ENCODE data around the gene MED28.

MED28 gene

DNA sequence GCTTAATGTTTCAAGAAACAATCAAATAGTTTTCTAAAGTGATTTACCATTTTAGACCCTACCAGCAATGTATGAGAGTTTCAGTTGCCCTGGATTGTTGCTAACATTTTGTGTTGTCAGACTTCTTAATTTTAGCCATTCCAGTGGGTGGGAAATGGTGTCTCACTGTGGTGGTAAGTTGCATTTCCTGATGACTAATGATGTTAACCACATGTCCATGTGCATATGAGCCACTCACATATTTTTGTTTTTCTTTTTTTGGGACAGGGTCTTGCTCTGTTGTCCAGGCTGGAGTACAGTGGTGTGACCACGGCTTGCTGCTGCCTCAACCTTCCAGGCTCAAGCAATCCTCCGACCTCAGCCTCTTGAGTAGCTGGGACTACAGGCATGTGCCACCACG, 48.3 kb downstream of the MED28 start:
- peak; percentile 17 for DNase-seq (ENCODE audit: low read depth)
- H3K4me3 ChIP-seq (ENCODE audit: low read depth, low read length), result no peak overlapping the region
- TF ChIP-seq, protein P1, sequence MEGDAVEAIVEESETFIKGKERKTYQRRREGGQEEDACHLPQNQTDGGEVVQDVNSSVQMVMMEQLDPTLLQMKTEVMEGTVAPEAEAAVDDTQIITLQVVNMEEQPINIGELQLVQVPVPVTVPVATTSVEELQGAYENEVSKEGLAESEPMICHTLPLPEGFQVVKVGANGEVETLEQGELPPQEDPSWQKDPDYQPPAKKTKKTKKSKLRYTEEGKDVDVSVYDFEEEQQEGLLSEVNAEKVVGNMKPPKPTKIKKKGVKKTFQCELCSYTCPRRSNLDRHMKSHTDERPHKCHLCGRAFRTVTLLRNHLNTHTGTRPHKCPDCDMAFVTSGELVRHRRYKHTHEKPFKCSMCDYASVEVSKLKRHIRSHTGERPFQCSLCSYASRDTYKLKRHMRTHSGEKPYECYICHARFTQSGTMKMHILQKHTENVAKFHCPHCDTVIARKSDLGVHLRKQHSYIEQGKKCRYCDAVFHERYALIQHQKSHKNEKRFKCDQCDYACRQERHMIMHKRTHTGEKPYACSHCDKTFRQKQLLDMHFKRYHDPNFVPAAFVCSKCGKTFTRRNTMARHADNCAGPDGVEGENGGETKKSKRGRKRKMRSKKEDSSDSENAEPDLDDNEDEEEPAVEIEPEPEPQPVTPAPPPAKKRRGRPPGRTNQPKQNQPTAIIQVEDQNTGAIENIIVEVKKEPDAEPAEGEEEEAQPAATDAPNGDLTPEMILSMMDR (conservative IDR thresholded peaks at IDR 0.05; ENCODE audit: low read depth, low read length), result no peak

DNA sequence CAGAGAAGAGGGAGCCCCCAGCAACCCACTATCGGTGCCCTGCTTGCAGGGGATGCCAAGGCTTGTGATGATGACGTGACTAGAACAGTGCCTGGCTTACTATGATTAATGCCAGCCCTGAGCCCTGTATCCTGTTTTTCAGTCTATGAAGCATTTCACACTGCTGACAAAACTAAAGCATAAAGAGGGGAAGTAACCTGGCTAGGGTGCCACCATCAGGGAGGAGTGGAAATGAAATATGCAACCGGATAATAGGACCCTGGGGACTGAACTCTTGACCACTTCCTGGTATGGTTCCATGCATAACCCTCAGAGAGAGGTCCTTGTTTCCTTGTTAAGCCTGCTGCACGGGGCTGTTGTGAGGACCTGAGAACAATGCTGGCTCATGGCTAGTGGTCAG, 50.3 kb downstream of the MED28 start:
- no peak overlapping the region for H3K4me3 ChIP-seq (ENCODE audit: low read depth, low read length)
- DNase-seq (ENCODE audit: low read depth), result no peak
- TF ChIP-seq, protein P1 (conservative IDR thresholded peaks at IDR 0.05; ENCODE audit: low read depth, low read length), result no peak

DNA sequence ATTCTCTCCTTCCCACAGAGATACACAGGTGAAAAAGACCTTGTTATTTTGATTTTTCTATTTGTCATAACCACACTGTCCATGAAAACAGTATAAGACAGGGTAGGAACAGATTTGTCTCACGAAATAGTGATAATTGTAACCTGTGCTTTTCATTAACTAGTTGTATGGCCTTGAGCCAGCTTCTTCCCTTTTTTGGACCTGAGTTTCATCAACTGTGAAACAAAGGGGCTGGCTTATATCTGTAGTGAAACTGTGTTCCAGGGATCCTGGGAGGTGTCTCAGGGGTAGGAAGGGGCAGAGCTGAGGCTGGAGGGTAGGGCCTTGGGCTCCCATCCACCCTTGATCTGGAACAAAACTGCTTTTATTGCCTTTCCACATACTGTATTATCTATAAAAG, 50.9 kb downstream of the MED28 start:
- no peak for DNase-seq (ENCODE audit: low read depth)
- TF ChIP-seq, protein P1 (conservative IDR thresholded peaks at IDR 0.05; ENCODE audit: low read depth, low read length), result no peak
- H3K4me3 ChIP-seq (ENCODE audit: low read depth, low read length), result no peak overlapping the region

DNA sequence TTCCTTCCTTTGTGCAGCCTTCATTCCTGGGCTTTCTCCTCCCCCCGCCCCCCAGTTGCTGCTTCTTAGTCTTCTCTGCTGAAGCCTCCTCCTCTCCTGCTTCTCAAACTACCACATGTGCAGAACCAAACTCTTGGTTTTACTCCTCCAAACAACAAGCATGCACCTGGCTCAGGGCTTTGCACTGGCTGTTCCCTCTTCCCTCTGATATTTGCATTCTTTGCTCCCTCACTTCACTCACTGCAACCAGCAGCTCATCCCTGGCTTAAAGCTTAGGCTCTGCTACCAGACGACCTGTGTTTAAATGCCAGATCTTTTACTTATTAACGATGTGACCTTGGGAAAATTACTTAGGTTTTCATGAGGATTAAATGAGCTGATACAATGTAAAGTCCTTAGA, 51.4 kb downstream of the MED28 start:
- no peak overlapping the region for H3K4me3 ChIP-seq (ENCODE audit: low read depth, low read length)
- TF ChIP-seq, protein P1 (conservative IDR thresholded peaks at IDR 0.05; ENCODE audit: low read depth, low read length), result no peak
- DNase-seq (ENCODE audit: low read depth), result no peak

GRCh38 chr4:17667253-17667652, 52.8 kb downstream of the MED28 start:
- TF ChIP-seq, protein P1 (conservative IDR thresholded peaks at IDR 0.05; ENCODE audit: low read depth, low read length), result no peak
- DNase-seq (ENCODE audit: low read depth), result no peak
- no peak overlapping the region for H3K4me3 ChIP-seq (ENCODE audit: low read depth, low read length)

GRCh38 chr4:17667653-17668201, 53.3 kb downstream of the MED28 start:
- TF ChIP-seq, protein P1 (conservative IDR thresholded peaks at IDR 0.05; ENCODE audit: low read depth, low read length), result no peak
- DNase-seq (ENCODE audit: low read depth), result no peak
- no peak overlapping the region for H3K4me3 ChIP-seq (ENCODE audit: low read depth, low read length)

DNA sequence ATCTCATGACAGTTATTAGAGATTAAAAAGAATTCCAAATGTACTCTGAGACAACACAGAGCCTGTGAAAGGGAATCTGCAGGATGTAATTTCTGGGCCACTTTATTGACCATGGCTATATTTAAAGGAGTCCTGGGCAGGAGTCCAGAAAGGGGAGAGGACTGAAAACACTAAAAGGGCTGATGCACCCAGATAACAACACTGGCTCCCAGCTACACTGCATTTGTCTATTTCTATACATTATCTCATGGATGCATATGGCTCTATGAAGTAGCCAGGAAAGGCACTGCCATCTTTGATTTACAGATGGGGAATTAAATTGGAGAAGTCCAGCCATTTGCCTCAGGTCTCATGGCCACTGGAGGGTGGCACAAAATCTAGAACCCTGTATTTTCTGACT, 56.0 kb downstream of the MED28 start:
- TF ChIP-seq, protein P1 (conservative IDR thresholded peaks at IDR 0.05; ENCODE audit: low read depth, low read length), result no peak
- DNase-seq (ENCODE audit: low read depth), result no peak
- no peak overlapping the region for H3K4me3 ChIP-seq (ENCODE audit: low read depth, low read length)
